HG03432 (cell line): ENCODE measurements around the gene CWC25.

Source experiments
- ATAC-seq: cut with Tn5 transposase; IDR thresholded peaks from one replicate; pipeline ENCODE4 v1.9.1; 2021; ENCODE audit warnings: mild to moderate bottlenecking, moderate library complexity; ENCODE audit not compliant: unreplicated experiment

Gene CWC25

DNA sequence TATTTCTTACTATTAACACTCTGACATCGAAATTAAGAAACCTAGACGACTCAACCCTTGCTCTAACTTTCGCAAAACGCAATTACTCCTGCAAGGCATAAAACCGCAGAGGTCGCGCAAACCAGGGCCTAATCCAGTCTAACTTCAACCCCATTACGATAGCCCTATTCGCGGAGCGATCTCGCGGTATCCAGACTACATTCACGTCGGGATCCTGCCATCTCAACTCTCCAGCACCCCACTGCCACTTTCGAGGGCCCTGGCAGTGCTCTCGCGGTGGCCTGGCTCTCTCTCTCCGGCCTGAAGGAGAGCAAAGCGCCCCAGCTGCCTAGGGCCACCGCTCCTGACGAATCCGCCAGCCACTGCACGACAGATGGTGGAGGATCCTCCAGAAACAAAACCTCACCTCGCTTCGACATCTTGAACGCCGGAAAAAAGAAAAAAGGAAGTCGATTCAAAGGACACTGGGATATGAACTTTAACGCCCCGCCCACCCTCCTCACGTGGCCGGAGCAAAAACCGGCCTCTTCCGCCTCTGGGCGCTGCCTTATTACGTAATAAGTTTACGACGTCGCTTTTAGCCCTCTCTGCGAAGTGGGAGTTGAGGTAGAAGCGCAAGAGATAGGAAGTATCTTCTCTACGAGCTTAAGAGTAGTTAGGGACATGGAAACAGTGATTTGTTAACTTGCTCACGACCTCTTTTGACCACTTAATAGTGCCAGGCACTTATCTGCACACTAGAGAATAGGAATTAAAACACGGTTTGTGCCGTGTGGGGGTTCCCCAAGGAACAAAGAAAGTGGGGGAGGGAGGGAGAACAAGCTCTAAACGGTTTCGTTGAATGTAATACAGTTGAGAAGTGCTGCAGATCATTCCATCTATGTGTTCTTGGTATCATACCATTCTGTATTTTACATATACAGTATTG, 28.4 kb upstream of the CWC25 start, which contains the start of gene RPL23:
Gene RPL23 (minus strand): TSS at position 430 of the 928 bp plus-strand sequence. CDS start 11 bp downstream, at position 419.
- peak; percentile 81 for ATAC-seq

- ATAC-seq, result no peak
These were observed 27.7 kb upstream of the CWC25 start for GRCh38 chr17:38852771-38853291.

DNA sequence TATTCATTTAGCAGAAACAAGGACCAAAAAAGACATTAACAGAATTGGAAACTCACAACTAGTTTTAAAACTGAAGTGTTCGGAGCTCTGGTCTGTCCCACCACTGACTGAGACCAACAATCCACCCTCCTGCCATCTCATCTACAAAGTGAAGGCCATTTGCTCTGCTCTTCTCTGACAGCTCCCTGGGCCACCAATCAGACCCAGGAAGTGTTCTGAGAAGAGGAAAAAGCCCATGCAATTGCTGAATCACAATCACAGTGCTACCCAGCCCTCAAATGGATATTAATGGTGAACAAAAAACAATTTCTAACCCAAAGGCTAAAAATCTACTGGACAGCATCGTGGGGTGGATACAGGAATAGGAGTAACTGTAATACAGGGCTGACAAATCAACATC, 26.3 kb upstream of the CWC25 start:
- no peak for ATAC-seq

DNA sequence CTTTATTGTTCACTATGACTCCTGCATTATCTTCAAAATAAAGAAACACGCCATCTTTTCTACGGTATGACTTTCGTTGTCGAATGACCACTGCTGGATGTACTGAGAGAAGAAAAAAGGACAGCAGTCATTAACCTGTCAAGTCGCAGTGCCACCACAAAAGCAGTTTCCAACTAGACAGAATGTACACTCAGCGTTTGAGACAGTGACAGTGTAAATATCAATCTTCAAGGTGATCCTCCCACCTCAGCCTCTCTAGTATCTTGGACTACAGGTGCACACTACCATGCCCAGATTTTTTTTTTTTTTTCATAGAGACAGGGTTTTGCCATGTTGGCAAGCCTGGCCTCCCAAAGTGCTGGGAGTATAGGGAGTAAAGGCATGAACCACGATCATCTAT, 25.3 kb upstream of the CWC25 start:
- no peak for ATAC-seq

- no peak for ATAC-seq
These were observed 24.0 kb upstream of the CWC25 start for GRCh38 chr17:38848939-38849605.

- ATAC-seq, result no peak
These were observed 23.4 kb upstream of the CWC25 start for GRCh38 chr17:38848557-38848891.

GRCh38 chr17:38844261-38844757, 19.2 kb upstream of the CWC25 start:
- no peak for ATAC-seq

DNA sequence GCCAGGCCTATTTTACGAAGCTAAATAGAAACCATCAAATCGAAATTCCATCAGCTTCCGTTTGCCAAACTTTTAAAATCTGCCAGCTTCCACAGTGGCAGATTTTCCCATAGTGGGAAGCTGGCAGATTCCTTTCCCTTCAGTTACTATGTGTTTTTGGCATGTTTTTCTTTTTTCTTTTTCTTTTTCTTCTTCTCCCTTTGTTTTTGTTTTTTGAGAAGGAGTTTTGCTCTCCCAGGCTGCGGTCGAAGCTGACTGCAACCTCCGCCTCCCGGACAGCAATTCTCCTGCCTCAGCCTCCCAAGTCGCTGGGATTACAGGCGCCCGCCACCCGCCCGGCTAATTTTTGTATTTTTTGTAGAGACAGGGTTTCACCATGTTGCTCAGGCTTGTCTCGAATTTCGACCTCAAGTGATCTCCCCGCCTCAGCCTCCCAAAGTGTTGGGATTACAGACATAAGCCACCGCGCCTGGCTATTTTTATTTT, 684 bp upstream of the CWC25 start:
- ATAC-seq, result no peak

DNA sequence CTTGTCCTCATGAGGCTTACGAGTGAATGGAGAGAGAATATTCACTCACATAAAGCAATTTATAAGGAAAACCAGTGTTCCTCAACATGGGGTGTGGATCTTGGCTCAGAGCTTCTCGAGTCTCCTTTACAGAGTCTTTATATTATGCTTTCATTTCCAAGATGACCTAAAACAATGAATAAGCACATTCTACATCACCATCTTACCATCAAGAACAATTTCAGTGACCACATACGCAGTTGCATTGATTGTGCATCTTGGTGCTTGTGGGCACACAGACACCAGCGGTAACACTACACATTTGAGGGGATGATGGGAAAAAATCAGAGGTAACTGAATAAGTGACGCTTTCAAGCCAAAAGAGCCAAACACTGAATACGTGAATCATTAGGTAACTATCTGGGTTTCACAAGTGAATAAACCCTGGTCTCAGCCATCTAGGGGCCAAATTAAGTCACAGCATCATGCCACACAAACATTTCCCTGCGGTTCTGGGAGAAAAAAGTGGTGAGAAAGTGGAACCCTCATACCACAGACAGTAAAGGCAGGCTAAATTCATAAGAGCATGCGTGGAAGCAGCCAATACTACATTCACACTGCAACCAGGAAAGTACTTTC, 9.4 kb downstream of the CWC25 start:
- no peak for ATAC-seq

DNA sequence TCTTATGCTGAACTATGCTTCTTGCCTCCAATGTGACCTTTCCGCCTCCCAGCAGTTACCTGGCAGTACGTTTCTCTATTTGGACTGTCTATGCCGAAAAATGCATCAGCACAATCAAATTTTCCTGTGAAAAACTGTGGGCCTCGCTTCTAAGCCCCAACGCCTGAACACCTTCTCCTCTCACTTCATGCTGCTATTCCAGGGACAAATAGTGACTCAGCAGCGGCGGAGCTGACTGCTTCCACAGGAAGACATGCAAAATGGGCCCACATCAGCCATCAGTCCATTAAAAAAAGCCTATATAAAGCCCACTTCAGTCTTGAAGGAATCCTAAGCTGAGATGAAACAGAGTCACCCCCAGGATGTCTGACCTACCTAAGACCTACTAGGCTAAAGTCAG, 15.3 kb downstream of the CWC25 start:
- no peak for ATAC-seq

DNA sequence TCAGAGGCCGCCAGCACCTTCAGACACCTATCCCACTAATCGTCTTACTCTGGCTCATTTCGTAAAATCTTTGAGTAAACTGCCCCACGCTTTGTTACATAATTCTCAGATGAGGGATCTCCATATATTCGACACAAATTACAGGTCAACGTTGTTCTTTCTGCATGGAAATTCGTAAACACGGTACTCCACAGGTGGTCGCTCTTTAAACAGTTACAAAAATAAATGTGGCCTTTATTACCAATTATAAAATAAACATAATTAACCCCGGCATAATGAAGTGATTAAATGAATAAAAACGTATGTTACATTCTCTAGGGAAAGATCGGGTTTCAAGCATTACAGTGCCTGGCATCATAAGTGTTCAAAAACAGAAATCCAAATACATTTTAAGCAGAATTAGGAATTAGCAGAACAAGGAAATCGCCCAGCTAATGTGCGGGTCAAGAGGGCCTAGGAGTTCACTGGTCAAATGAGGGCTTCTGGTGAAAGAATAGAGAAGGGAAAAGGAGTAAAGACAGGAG, 24.8 kb downstream of the CWC25 start:
- ATAC-seq, result no peak

GRCh38 chr17:38799501-38800236, 25.5 kb downstream of the CWC25 start, which contains the start of gene PIP4K2B:
Gene PIP4K2B, minus strand, starts transcription at chr17:38799556. Its CDS starts 132 bp downstream, at chr17:38799424.
- peak; percentile 81 for ATAC-seq

DNA sequence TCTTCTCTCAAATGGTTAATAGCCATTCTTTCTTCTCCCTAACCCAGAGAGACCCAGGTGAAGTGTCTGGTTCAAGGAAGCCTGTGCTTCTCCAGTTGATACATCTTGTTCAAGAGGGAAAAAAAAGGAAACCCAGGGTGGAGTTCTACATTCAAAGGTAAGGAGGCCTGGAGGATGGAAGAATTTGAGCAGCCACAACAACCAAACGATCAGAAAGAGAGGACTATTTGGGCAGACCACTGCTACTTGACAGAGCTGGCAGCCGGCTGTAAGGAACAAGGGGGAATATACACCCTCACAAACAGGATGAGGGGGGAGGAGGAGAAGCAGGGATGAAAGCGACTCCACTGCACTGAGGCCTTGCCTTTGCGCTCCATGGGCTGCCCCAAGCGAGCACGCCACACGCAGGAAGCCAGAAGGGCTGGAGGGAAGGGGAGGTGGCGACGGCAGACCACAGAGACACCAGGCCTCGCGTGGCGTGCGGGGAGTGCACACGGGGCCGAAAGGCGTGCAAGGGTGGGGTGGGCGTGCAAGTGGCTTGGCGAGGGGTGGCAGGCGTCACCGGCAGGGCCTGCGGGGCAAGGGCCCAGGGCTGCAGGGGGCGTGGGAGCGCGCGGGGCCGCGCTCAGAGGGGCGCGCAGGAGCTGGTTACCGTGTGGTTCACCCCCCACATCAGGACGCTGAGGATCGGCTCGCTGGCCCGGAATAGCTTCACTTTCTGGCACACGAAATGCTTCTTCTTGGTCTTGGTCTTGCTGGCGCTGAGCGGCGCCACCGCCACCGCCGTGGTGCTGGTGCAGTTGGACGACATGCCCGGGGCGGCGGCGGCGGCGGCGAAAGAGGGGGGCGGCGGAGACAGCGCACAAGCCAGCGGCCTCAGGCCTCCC, 26.3 kb downstream of the CWC25 start:
- peak; percentile 23 for ATAC-seq

DNA sequence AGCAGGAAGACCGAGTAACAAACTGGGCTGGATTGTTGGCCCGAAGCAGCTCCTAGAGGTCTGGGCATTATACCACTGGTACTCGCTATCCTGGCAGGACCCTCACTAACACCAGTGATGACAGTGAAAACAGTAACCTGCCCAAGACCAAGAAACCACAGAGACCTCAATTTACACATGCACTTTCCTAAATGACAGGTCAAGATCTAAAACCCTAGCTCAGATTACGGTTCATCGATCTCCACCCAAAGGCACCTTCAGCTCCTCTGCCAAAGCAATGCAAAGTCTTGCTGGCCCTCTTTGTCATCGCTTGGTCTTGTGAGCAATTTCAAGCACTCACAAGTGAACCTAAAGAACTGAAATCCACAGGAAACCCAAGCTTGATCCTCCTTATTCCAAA, 27.3 kb downstream of the CWC25 start:
- ATAC-seq, result no peak

DNA sequence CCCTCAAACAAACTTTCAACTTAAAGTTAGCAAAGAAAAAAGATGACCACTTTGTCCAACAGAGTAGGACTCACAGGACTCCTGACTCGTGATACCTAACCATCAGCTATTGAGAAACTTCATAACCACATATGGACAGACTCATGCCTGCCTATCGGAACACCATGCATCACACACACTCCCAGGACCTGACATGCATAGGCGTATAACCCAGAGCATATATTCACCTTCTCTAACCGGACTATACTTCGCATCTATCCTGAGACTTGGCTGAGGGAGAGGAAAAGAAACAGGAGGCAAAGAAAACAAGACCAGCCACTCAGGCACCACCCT, 28.0 kb downstream of the CWC25 start:
- no peak for ATAC-seq

- ATAC-seq, result no peak
These were observed 28.5 kb downstream of the CWC25 start for GRCh38 chr17:38796451-38797157.

GRCh38 chr17:38794221-38794620, 30.9 kb downstream of the CWC25 start:
- no peak for ATAC-seq

DNA sequence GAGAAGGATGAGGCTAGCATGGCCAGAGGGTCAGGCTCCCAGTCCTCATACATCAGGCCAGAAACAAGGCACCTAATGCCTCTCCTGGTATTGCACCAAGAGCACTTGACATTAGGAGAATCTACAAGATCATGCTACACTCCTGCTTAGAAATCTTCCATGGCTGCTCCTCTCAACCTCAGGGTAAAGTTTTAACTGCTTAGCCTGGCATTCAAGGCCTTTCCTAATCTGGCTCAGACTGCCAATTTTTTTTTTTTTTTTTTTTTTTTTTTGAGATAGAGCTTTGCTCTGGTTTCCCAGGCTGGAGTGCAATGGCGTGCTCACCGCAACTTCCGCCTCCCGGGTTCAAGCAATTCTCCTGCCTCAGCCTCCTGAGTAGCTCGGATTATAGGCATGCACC, 34.0 kb downstream of the CWC25 start:
- ATAC-seq, result no peak
